ENCODE measurements around the gene PMEPA1.
A peak's percentile ranks its signal among the peaks of the same experiment; 100 is the strongest.

The PMEPA1 gene

GRCh38 chr20:57625978-57626377 lies 83.8 kb downstream of the PMEPA1 start:
- no peak for DNase-seq (ENCODE audit: low spot score)
- POLR2A ChIA-PET (ENCODE audit: low non-redundant PET), result no interaction called here
- H3K27ac ChIP-seq, result no peak overlapping the region
- CTCF ChIA-PET, result no interaction called here
- TF ChIP-seq CTCF (conservative IDR thresholded peaks at IDR 0.05; ENCODE audit: low read depth), result no peak

DNA sequence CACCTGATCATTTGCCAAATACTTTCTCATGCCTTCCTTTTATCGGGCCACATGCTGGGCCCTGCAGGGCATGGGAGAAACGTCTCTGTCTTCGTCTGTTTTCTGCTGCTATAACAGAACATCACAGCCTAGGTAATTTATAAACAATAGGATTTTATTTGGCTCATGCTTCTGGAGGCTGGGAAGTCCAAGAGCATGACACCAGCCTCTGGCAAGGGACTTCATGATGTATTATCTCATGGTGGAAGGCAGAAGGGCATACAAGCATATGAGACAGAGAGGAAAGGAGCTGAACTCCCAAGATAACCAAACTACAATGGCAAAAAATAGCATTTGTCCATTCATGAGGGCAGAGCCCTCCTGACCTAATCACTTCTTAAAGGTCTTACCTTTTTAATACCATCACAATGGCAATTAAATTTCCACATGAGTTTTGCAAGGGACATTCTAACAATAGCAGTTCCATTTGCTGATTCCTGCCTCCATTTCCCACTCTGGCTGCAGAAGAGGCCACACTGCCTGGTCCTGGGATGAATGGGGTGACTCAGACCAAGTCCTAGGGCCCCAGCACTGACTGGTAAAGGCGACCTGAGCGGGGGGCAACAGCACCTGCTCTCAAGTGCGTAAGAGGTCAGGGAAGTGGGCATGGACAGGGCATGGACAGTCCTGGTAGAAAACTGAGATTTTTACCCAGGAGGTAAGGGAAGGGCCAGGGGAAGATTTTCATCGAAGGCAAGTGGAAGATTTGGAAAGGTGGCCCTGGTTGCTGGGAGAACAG lies 84.4 kb downstream of the PMEPA1 start:
- CTCF ChIA-PET, result interaction anchor here (3.6 kb wide), 1 partner anchor 29 kb away, joined by 20 read pairs; no protein-coding TSS in a partner anchor
- TF ChIP-seq CTCF (conservative IDR thresholded peaks at IDR 0.05; ENCODE audit: low read depth), result no peak

GRCh38 chr20:57624124-57624523 lies 85.7 kb downstream of the PMEPA1 start:
- TF ChIP-seq CTCF (conservative IDR thresholded peaks at IDR 0.05; ENCODE audit: low read depth), result no peak
- no peak overlapping the region for H3K27ac ChIP-seq
- ChIA-PET CTCF (interaction anchor here (0.6 to 3.6 kb wide), 5 partner anchors 18 to 555 kb away, joined by 3 to 20 read pairs (median 4); no protein-coding TSS in a partner anchor), POLR2A (ENCODE audit: low non-redundant PET) (no interaction called here)
- DNase-seq (ENCODE audit: low spot score), result no peak

More for the DNA sequence above, 84.4 kb downstream of the PMEPA1 start:
- no peak for DNase-seq (ENCODE audit: low spot score)
- H3K27ac ChIP-seq, result no peak overlapping the region
- POLR2A ChIA-PET (ENCODE audit: low non-redundant PET), result no interaction called here

- CTCF ChIA-PET, result interaction anchor here (0.5 to 3.6 kb wide), 43 partner anchors 9 to 789 kb away, joined by 3 to 20 read pairs (median 4); no protein-coding TSS in a partner anchor
- DNase-seq (ENCODE audit: low spot score), result peak; percentile 99
- POLR2A ChIA-PET (ENCODE audit: low non-redundant PET), result no interaction called here
- peak overlapping the region; percentile 52; the same call in 1 of the 2 replicates for H3K27ac ChIP-seq
- peak; percentile 99 for TF ChIP-seq CTCF (conservative IDR thresholded peaks at IDR 0.05; ENCODE audit: low read depth)
Observed at GRCh38 chr20:57622579-57623381, 87.0 kb downstream of the PMEPA1 start.

DNA sequence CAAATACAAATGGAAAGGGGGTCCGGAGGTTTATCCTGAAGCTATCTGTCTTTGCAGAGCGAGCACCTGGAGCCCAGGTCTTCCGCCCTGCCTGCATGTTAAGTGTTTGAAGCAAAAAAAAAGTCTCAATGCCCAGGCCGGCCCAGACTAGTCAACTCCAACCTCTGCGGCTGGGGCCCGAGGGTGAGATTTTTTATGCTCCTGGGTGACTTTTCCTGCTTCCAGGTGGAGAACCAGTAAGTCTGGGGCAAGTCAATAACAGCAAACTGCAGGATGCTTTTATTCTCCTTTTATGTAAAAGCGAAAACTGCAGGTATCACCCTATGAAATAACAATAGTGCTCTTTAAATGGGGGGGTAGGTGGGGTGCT lies 87.6 kb downstream of the PMEPA1 start:
- TF ChIP-seq CTCF (conservative IDR thresholded peaks at IDR 0.05; ENCODE audit: low read depth), result no peak
- no peak for DNase-seq (ENCODE audit: low spot score)
- POLR2A ChIA-PET (ENCODE audit: low non-redundant PET), result interaction anchor here (0.7 kb wide), 1 partner anchor 1563 kb away, joined by 4 read pairs; no protein-coding TSS in a partner anchor
- CTCF ChIA-PET, result interaction anchor here (0.5 to 3.6 kb wide), 32 partner anchors 12 to 589 kb away, joined by 3 to 20 read pairs (median 4); no protein-coding TSS in a partner anchor
- H3K27ac ChIP-seq, result peak overlapping the region; percentile 52; the same call in 1 of the 2 replicates

All from RWPE1 (cell line).